ENCODE measurements around the gene EPHA4. TPM values are rescaled to one million over a fixed set of nuclear protein-coding genes. Genes with fewer than 3 reads are reported as not detected.

The EPHA4 gene
- total and polyA plus RNA-seq, 4 donors, result 0.43 to 2.3 (median 1.1) TPM

DNA sequence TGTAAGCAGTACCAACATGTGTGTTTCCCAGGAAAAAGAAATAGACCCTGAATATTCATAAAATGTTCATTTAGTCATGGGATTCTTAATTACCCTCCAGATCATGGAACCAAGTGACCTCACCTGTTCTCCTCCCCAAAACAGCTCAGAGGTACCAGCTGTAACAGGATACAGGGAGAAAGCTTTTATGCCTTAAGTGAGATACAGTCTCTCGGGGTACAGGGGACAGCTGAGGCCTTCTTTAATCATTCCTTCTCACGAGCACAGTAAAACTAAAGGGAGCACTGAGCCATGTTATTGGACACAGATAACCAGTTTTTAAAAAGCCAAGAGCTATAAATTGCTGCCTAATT, 16.6 kb downstream of the EPHA4 start:
- H3K4me3 ChIP-seq (ENCODE audit: low read depth in 1 of 3, low read length in 3 of 3), result no peak overlapping the region
- no peak overlapping the region for H3K9ac ChIP-seq (ENCODE audit: low read depth in 1 of 2, low read length in 2 of 2)
- no peak for TF ChIP-seq FOXA1 (IDR thresholded peaks at IDR 0.05)
- TF ChIP-seq RAD21 (IDR thresholded peaks at IDR 0.05), result no peak
- no peak for TF ChIP-seq EGR1 (IDR thresholded peaks at IDR 0.05; ENCODE audit: low read depth in 2 of 2)
- TF ChIP-seq JUND (IDR thresholded peaks at IDR 0.05), result no peak
- no peak for TF ChIP-seq HNF4A (conservative IDR thresholded peaks at IDR 0.05)
- TF ChIP-seq NR2F2 (IDR thresholded peaks at IDR 0.05), result no peak
- TF ChIP-seq, protein P1, sequence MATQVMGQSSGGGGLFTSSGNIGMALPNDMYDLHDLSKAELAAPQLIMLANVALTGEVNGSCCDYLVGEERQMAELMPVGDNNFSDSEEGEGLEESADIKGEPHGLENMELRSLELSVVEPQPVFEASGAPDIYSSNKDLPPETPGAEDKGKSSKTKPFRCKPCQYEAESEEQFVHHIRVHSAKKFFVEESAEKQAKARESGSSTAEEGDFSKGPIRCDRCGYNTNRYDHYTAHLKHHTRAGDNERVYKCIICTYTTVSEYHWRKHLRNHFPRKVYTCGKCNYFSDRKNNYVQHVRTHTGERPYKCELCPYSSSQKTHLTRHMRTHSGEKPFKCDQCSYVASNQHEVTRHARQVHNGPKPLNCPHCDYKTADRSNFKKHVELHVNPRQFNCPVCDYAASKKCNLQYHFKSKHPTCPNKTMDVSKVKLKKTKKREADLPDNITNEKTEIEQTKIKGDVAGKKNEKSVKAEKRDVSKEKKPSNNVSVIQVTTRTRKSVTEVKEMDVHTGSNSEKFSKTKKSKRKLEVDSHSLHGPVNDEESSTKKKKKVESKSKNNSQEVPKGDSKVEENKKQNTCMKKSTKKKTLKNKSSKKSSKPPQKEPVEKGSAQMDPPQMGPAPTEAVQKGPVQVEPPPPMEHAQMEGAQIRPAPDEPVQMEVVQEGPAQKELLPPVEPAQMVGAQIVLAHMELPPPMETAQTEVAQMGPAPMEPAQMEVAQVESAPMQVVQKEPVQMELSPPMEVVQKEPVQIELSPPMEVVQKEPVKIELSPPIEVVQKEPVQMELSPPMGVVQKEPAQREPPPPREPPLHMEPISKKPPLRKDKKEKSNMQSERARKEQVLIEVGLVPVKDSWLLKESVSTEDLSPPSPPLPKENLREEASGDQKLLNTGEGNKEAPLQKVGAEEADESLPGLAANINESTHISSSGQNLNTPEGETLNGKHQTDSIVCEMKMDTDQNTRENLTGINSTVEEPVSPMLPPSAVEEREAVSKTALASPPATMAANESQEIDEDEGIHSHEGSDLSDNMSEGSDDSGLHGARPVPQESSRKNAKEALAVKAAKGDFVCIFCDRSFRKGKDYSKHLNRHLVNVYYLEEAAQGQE (IDR thresholded peaks at IDR 0.05), result no peak
- TF ChIP-seq HNF4G (IDR thresholded peaks at IDR 0.05), result no peak
- TF ChIP-seq GABPA (IDR thresholded peaks at IDR 0.05 in 1 of 2, conservative IDR thresholded peaks at IDR 0.05 in 1 of 2), result no peak
- no peak for TF ChIP-seq RXRA (IDR thresholded peaks at IDR 0.05)
- TF ChIP-seq, protein P2, sequence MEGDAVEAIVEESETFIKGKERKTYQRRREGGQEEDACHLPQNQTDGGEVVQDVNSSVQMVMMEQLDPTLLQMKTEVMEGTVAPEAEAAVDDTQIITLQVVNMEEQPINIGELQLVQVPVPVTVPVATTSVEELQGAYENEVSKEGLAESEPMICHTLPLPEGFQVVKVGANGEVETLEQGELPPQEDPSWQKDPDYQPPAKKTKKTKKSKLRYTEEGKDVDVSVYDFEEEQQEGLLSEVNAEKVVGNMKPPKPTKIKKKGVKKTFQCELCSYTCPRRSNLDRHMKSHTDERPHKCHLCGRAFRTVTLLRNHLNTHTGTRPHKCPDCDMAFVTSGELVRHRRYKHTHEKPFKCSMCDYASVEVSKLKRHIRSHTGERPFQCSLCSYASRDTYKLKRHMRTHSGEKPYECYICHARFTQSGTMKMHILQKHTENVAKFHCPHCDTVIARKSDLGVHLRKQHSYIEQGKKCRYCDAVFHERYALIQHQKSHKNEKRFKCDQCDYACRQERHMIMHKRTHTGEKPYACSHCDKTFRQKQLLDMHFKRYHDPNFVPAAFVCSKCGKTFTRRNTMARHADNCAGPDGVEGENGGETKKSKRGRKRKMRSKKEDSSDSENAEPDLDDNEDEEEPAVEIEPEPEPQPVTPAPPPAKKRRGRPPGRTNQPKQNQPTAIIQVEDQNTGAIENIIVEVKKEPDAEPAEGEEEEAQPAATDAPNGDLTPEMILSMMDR (IDR thresholded peaks at IDR 0.05; ENCODE audit: low read depth, low read length, missing input control), result no peak
- no peak for TF ChIP-seq TAF1 (conservative IDR thresholded peaks at IDR 0.05)
- TF ChIP-seq FOXA2 (IDR thresholded peaks at IDR 0.05), result no peak
- TF ChIP-seq YY1 (IDR thresholded peaks at IDR 0.05), result no peak
- no peaks in the 10 kb centered on the region for H3K36me3 ChIP-seq (ENCODE audit: control insufficient read depth in 4 of 4, insufficient read depth in 3 of 4, low read depth in 1 of 4, low read length in 3 of 4)
- no peaks in the 10 kb centered on the region for H3K9me3 ChIP-seq (ENCODE audit: control insufficient read depth in 4 of 4, low read length in 3 of 4)
- H3K4me1 ChIP-seq (ENCODE audit: control insufficient read depth in 4 of 4, insufficient read depth in 4 of 4, low read length in 3 of 4), result no peaks in the 10 kb centered on the region
- WGBS, result 71% methylated on average over 2 of the region's 2 CpGs
- H3K27ac ChIP-seq (ENCODE audit: low read depth in 1 of 2, low read length in 2 of 2), result no peak overlapping the region
- no peak for DNase-seq (ENCODE audit: low spot score)
- H3K27me3 ChIP-seq (ENCODE audit: control insufficient read depth in 4 of 4, insufficient read depth in 4 of 4, low read length in 3 of 4), result no peaks in the 10 kb centered on the region

DNA sequence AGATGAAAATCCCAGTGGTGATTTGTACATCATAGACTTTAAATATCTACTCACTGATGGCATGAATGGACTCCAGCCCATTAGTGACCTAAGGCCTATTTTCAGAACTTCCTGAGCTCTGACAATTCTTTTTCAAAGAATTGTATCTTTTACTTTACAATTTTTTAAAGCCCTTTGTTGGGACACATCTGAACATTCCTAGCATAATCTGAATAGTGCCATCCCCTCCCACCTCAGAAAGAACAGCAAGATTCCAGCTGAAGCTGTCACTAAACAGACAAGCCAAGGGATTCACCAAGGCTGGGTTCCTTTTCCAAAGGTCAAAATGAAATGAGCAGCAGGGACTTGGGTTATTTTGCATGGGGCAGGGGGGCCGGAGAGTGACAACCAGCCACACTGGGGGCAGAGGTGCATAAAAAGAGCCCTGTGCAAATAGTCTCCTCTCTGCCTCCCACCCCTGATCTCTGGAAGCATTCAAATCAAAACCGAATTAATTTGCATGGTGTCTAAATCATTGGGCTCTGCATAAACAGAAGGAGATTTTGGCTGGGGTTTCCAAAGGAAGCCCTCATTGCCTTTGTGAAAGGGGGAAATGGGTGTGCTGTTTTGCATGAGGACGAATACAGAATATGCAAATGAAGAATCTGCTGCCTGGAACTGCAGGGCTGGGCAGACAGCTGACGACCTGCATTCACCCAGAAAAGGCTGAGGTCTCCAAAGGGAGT, 17.2 kb downstream of the EPHA4 start:
- Histone ChIP-seq H3K36me3 (ENCODE audit: control insufficient read depth in 4 of 4, insufficient read depth in 3 of 4, low read depth in 1 of 4, low read length in 3 of 4) (no peaks in the 10 kb centered on the region), H3K27me3 (ENCODE audit: control insufficient read depth in 4 of 4, insufficient read depth in 4 of 4, low read length in 3 of 4) (no peaks in the 10 kb centered on the region), H3K4me3 (ENCODE audit: low read depth in 1 of 3, low read length in 3 of 3) (no peak overlapping the region), H3K4me1 (ENCODE audit: control insufficient read depth in 4 of 4, insufficient read depth in 4 of 4, low read length in 3 of 4) (no peaks in the 10 kb centered on the region), H3K9me3 (ENCODE audit: control insufficient read depth in 4 of 4, low read length in 3 of 4) (no peaks in the 10 kb centered on the region), H3K9ac (ENCODE audit: low read depth in 1 of 2, low read length in 2 of 2) (no peak overlapping the region), H3K27ac (ENCODE audit: low read depth in 1 of 2, low read length in 2 of 2) (no peak overlapping the region)
- no peak for DNase-seq (ENCODE audit: low spot score)
- WGBS, result 62% methylated on average over 4 of the region's 4 CpGs
- TF ChIP-seq EGR1 (IDR thresholded peaks at IDR 0.05; ENCODE audit: low read depth in 2 of 2) (no peak), FOXA2 (IDR thresholded peaks at IDR 0.05) (no peak), HNF4A (conservative IDR thresholded peaks at IDR 0.05) (no peak), RAD21 (IDR thresholded peaks at IDR 0.05) (no peak), SP1 (IDR thresholded peaks at IDR 0.05) (no peak), FOXA1 (IDR thresholded peaks at IDR 0.05) (no peak), YY1 (IDR thresholded peaks at IDR 0.05) (no peak)
- TF ChIP-seq, protein P3, sequence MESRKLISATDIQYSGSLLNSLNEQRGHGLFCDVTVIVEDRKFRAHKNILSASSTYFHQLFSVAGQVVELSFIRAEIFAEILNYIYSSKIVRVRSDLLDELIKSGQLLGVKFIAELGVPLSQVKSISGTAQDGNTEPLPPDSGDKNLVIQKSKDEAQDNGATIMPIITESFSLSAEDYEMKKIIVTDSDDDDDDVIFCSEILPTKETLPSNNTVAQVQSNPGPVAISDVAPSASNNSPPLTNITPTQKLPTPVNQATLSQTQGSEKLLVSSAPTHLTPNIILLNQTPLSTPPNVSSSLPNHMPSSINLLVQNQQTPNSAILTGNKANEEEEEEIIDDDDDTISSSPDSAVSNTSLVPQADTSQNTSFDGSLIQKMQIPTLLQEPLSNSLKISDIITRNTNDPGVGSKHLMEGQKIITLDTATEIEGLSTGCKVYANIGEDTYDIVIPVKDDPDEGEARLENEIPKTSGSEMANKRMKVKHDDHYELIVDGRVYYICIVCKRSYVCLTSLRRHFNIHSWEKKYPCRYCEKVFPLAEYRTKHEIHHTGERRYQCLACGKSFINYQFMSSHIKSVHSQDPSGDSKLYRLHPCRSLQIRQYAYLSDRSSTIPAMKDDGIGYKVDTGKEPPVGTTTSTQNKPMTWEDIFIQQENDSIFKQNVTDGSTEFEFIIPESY (IDR thresholded peaks at IDR 0.05), result no peak
- TF ChIP-seq, protein P4, sequence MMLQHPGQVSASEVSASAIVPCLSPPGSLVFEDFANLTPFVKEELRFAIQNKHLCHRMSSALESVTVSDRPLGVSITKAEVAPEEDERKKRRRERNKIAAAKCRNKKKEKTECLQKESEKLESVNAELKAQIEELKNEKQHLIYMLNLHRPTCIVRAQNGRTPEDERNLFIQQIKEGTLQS (IDR thresholded peaks at IDR 0.05), result no peak
- TF ChIP-seq, protein P2 (IDR thresholded peaks at IDR 0.05; ENCODE audit: low read depth, low read length, missing input control), result no peak
- TF ChIP-seq, protein P1 (IDR thresholded peaks at IDR 0.05), result no peak
- TF ChIP-seq, protein P5, sequence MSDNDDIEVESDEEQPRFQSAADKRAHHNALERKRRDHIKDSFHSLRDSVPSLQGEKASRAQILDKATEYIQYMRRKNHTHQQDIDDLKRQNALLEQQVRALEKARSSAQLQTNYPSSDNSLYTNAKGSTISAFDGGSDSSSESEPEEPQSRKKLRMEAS (IDR thresholded peaks at IDR 0.05), result no peak

Measured in liver (tissue), 9 donors.